HFF-Myc (cell line): ENCODE results near the gene ATP9A.
"Not testable (repeated sequence)": the region's sequence is repeated elsewhere in the genome, so short reads cannot be mapped to it uniquely, and the experiment has no call there.

Experiments used
- DNase-seq: peaks from one replicate; pipeline ENCODE4 v3.0.0-alpha.2; 2011; ENCODE audit warnings: low read depth; ENCODE audit errors: extremely low read depth
- H3K4me3 ChIP-seq: replicated peaks from 2 replicates; pipeline ENCODE4 v1.5.1; 2011; ENCODE audit warnings: low read depth, mild to moderate bottlenecking, control low read depth, low read length
- TF ChIP-seq, protein P1 (sequence below): IDR thresholded peaks from 2 replicates; pipeline ENCODE4 v1.5.1; 2012; ENCODE audit warnings: mild to moderate bottlenecking, low read depth, low read length, control low read depth; ENCODE audit errors: missing control alignments

ATP9A gene

DNA sequence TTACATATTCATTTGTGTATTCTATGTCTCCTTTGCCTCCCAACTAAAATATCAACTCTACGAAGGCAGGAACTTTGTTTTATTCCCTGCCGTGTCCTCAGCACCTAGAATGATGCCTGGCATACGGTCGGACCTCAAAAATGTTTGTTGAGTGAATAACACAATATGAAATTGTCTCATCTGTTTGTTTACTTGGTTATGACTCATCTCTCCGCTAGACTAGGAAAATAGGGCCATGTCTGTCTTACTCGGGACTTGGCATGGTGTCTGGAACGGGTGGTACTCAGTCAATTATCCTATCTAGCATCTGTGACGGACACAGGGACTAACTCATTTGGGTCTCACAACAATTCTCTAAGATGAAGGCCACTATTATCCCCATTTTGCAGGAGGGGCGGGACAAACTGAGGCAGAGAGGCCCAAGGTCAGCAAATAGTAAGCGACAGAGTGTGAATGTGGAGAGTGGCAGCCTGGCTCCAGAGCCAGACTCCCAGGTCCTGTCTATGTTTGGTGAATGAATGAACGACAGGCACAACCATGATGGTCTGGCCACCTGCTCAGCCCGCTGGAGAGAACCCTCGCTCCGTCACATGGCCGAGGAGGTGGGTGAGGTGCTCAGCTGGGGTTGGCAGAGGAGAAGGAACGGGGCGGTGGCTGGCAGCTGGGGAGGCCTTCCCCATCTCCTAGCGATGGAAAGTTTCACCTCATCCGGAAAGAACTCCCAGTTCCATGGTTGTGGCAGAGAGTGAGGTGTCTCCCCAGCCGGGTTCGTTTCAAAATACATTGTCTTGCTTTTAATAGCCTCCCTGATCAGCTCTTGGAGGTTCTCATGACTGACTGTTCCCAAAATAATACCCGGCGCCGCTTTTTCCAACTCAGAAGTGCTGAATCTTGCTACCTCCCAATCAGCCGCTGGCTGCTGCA is 198.1 kb downstream of the ATP9A start:
- TF ChIP-seq, protein P1, sequence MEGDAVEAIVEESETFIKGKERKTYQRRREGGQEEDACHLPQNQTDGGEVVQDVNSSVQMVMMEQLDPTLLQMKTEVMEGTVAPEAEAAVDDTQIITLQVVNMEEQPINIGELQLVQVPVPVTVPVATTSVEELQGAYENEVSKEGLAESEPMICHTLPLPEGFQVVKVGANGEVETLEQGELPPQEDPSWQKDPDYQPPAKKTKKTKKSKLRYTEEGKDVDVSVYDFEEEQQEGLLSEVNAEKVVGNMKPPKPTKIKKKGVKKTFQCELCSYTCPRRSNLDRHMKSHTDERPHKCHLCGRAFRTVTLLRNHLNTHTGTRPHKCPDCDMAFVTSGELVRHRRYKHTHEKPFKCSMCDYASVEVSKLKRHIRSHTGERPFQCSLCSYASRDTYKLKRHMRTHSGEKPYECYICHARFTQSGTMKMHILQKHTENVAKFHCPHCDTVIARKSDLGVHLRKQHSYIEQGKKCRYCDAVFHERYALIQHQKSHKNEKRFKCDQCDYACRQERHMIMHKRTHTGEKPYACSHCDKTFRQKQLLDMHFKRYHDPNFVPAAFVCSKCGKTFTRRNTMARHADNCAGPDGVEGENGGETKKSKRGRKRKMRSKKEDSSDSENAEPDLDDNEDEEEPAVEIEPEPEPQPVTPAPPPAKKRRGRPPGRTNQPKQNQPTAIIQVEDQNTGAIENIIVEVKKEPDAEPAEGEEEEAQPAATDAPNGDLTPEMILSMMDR: no peak
- no peak for DNase-seq
- H3K4me3 ChIP-seq: no peak overlapping the region

DNA sequence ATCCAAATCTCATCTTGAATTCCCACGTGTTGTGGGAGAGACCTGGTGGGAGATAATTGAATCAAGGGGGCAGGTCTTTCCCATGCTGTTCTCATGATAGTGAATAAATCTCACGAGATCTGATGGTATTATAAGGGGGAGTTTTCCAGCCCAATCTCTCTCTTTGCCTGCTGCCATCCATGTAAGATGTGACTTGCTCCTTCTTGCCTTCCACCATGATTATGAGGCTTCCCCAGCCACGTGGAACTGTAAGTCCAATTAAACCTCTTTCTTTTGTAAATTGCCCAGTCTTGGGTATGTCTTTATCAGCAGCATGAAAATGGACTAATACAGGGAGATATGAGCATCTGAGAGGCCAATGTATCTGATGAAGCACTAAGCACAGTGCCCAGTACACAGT is 199.7 kb downstream of the ATP9A start:
- not testable (repeated sequence) for H3K4me3 ChIP-seq, DNase-seq

GRCh38 chr20:51567622-51568021 is 200.6 kb downstream of the ATP9A start:
- TF ChIP-seq, protein P1: no peak
- no peak for DNase-seq
- H3K4me3 ChIP-seq: no peak overlapping the region

DNA sequence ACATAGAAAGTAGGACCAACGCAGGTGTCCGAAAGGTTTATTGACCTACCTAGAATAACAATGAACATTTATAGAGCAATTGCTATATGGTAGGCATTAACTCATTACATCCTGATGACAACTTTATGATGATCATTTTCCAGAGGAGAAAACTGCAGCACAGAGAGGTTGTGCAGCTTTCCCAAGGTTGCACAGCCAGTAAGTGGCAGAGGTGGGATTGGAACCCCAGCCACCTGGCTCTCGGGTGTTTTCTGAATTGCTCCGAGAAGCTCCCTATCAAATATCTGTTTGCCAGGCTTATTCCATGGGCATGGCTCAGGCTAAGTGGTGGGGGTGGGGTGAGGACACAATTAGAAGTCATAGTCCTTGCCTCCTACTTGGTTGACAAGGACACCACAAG is 201.6 kb downstream of the ATP9A start:
- no peak overlapping the region for H3K4me3 ChIP-seq
- TF ChIP-seq, protein P1: no peak
- no peak for DNase-seq

GRCh38 chr20:51565298-51566144 is 202.7 kb downstream of the ATP9A start:
- TF ChIP-seq, protein P1: no peak
- no peak overlapping the region for H3K4me3 ChIP-seq
- DNase-seq: no peak

DNA sequence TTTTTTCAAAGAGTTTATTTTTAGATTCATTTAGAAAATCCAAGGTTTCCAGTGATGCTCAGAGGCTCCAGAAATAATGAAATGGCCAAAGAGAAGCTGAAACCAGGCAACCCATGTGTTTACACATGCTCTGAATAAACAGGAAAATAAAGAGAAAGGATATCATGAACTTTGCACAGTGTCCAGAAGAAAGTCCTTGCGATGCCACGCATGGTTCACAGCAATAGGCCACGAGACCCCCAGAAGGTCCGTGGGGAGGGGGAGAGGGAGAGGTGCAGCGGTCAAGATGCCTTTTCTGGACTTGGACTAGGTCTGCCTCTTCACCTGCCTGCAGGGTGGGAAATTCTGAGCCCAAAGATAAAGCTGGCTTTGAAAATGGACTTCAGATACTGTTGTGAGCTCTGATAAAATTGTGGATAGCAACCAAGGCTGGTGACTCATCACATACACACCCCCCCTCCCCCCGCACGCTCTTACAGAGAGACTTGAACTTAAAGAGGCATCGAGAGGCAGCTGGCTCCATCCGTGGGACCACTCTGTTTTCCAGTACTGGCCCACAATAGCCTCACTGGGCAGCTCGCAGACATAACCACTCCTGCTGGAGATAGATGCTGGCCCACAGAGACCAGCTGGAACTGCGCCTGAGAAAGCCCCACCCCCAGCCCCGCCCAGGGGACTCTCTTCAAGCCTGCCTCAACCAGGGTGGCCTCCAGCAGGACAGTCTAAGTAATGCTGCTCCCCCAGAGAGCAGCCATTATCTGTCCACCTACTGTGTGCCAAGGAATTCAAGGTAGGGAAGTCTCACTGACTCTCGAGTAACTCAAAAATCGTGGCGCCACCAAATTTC is 204.5 kb downstream of the ATP9A start:
- DNase-seq: peak; percentile 69
- H3K4me3 ChIP-seq: peak overlapping the region; percentile 62
- TF ChIP-seq, protein P1: peak; percentile 9

- no peak for DNase-seq
- peak overlapping the region; percentile 62 for H3K4me3 ChIP-seq
- TF ChIP-seq, protein P1: no peak
Measured at GRCh38 chr20:51563174-51563485, 205.1 kb downstream of the ATP9A start.
